ENCODE results near the gene GALNT15. TPM values are rescaled to one million over a fixed set of nuclear protein-coding genes. Genes with fewer than 3 reads are reported as not detected.

GALNT15 gene
- polyA plus RNA-seq, 1 experiment, result 27.9 TPM

DNA sequence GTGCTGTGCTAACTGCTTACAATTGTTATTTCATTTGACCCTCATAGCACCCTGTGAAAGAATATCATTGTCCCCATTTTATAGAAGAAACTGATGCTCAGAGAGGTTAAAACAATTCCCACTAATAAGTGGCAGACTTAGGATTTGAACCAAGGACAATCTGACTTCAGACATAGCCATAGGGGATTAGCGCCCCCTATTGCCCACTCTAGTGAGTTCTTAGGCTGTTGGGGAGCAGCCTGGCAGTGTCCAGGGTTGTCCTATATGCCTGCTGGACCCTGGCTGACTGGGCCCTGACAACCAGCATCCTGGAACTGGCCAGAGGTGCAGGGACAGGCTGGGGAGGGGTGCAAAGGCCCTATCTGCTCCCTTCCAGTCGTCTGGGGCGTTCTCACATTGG lies 74.9 kb downstream of the GALNT15 start:
- CTCF ChIA-PET, result no interaction called here
- TF ChIP-seq, protein P1, sequence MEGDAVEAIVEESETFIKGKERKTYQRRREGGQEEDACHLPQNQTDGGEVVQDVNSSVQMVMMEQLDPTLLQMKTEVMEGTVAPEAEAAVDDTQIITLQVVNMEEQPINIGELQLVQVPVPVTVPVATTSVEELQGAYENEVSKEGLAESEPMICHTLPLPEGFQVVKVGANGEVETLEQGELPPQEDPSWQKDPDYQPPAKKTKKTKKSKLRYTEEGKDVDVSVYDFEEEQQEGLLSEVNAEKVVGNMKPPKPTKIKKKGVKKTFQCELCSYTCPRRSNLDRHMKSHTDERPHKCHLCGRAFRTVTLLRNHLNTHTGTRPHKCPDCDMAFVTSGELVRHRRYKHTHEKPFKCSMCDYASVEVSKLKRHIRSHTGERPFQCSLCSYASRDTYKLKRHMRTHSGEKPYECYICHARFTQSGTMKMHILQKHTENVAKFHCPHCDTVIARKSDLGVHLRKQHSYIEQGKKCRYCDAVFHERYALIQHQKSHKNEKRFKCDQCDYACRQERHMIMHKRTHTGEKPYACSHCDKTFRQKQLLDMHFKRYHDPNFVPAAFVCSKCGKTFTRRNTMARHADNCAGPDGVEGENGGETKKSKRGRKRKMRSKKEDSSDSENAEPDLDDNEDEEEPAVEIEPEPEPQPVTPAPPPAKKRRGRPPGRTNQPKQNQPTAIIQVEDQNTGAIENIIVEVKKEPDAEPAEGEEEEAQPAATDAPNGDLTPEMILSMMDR (IDR thresholded peaks at IDR 0.05; ENCODE audit: low read depth, low read length), result peak; percentile 63
- Histone ChIP-seq H3K27me3 (ENCODE audit: control insufficient read depth, insufficient read depth, low read length) (no peaks in the 10 kb centered on the region), H3K27ac (ENCODE audit: low read depth, low read length) (no peak overlapping the region), H3K9me3 (ENCODE audit: control insufficient read depth, insufficient read depth, low read length) (no peaks in the 10 kb centered on the region), H3K4me3 (ENCODE audit: low read depth, low read length) (no peak overlapping the region)
- POLR2A ChIA-PET, result no interaction called here
- DNase-seq (ENCODE audit: low read depth, low spot score), result no peak

DNA sequence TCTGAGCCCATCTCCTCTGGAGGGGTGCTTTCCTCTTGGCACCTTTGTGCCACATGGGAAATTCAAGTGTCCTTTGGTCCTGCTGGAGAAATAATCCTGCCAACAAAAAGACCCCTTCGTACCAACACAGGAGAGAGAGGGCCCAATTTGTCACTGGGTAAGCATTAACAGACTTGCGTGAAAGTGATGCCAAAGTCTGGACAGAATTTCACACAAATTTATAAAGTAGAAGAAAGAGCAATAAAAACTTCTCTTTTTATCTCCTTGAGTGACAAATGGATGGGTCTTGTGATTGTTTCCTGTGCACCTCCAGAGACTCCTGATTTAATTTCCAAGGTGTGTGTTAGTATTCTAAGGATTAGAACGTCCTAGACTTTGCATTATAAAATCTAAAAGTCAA lies 75.4 kb downstream of the GALNT15 start:
- H3K9me3 ChIP-seq (ENCODE audit: control insufficient read depth, insufficient read depth, low read length), result no peaks in the 10 kb centered on the region
- TF ChIP-seq, protein P1 (IDR thresholded peaks at IDR 0.05; ENCODE audit: low read depth, low read length), result no peak
- H3K27me3 ChIP-seq (ENCODE audit: control insufficient read depth, insufficient read depth, low read length), result no peaks in the 10 kb centered on the region
- ChIA-PET POLR2A (no interaction called here), CTCF (no interaction called here)
- H3K27ac ChIP-seq (ENCODE audit: low read depth, low read length), result no peak overlapping the region
- no peak overlapping the region for H3K4me3 ChIP-seq (ENCODE audit: low read depth, low read length)
- no peak for DNase-seq (ENCODE audit: low read depth, low spot score)

DNA sequence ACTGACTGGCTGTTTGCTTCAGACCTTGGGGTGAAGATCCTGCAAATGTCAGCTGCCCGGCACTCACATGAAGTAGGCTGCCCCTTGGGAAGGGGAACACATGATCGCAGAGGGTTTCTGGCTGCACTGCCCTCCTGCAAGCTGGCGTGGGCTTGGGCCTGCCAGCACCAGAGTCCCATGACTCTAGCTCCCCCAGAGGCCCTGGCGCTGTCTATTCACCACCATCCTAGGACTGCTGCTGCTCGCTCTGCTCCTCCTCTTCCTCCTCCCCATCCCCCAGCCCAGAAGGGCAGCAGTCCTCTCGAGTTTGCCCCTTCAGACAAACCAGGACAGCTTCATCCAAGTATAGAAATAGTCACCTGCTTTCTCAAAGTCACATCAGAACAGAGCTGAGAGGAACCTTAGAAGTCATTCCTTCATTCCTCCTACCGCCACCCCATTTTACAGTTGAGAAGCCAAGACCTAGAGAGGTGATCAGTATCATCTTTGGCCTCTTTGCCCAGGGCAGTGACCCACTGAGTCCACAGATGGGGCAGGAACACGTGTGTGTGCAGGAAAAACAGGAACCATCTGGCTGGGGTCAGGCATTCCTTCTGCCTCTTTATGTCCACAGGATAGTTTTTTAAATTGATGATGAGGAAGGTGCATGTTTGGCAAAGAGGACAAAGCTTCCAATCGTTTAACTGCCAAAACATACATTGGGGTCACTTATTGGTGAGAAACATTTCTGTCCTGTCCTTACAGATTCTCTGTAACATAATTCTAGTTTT lies 77.0 kb downstream of the GALNT15 start:
- DNase-seq (ENCODE audit: low read depth, low spot score), result no peak
- H3K27me3 ChIP-seq (ENCODE audit: control insufficient read depth, insufficient read depth, low read length), result no peaks in the 10 kb centered on the region
- H3K27ac ChIP-seq (ENCODE audit: low read depth, low read length), result no peak overlapping the region
- CTCF ChIA-PET, result interaction anchor here (1.2 to 1.4 kb wide), 2 partner anchors 436 to 621 kb away, joined by 3 to 7 read pairs; no protein-coding TSS in a partner anchor
- TF ChIP-seq, protein P1 (IDR thresholded peaks at IDR 0.05; ENCODE audit: low read depth, low read length), result no peak
- H3K4me3 ChIP-seq (ENCODE audit: low read depth, low read length), result no peak overlapping the region
- no peaks in the 10 kb centered on the region for H3K9me3 ChIP-seq (ENCODE audit: control insufficient read depth, insufficient read depth, low read length)
- POLR2A ChIA-PET, result interaction anchor here (0.7 kb wide), 1 partner anchor 208 kb away, joined by 4 read pairs; no protein-coding TSS in a partner anchor

DNA sequence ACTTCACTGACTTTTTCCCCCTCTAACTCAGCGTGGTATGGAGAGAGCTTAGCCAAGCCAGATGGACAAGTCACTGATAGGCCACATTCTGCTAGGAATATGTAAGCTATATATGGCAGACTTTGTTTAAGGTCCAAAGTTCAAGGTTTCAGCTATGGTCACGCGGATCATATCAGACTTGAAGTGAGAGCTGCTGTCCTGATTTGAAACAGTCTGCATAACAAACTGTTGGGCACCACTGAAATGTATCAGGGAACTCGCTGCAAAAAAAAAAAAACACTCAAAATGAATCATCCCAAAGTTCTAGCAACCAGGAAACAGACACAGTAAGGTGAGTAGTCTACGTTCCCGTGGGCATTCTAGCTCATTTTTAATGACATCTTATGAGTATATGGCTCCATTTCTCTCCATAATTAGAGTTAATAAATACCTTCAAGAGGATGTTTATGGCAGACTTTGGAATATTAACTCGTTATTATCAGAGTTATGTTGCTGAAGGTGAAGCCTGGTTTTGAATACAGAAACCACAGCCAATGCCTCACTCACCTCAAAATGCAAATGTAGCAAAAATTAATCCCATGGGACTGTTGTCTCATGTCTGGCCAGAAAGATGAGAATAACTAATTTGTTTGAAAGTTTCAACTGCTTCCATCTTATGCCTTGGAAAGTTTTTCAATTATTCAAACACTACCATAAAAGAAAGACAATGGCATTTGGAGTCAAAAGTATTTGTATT lies 77.9 kb downstream of the GALNT15 start:
- ChIA-PET POLR2A (interaction anchor here (0.7 kb wide), 1 partner anchor 209 kb away, joined by 4 read pairs; no protein-coding TSS in a partner anchor), CTCF (interaction anchor here (1.2 to 1.8 kb wide), 3 partner anchors 203 to 622 kb away, joined by 3 to 7 read pairs (median 5); no protein-coding TSS in a partner anchor)
- DNase-seq (ENCODE audit: low read depth, low spot score), result no peak

More for the DNA sequence above, 77.9 kb downstream of the GALNT15 start:
- H3K27me3 ChIP-seq (ENCODE audit: control insufficient read depth, insufficient read depth, low read length), result no peaks in the 10 kb centered on the region
- no peak overlapping the region for H3K27ac ChIP-seq (ENCODE audit: low read depth, low read length)
- TF ChIP-seq, protein P1 (IDR thresholded peaks at IDR 0.05; ENCODE audit: low read depth, low read length), result no peak
- H3K4me3 ChIP-seq (ENCODE audit: low read depth, low read length), result no peak overlapping the region
- no peaks in the 10 kb centered on the region for H3K9me3 ChIP-seq (ENCODE audit: control insufficient read depth, insufficient read depth, low read length)
